Body of pancreas (tissue), 4 donors: ENCODE data around the gene ROS1. TPM values are rescaled to one million over a fixed set of nuclear protein-coding genes. Genes with fewer than 3 reads are reported as not detected.

ENCODE experiments used
- ATAC-seq: fragments of 150-250 bp; one replicate; pipeline ENCODE4 v1.9.1; 2016
- DNase-seq, 4 donors: peaks; one replicate each; pipeline ENCODE4 v3.0.0-alpha.2; 2019
- H3K27ac ChIP-seq, 4 donors: fragments of 200-600 bp; sonication (generic); 1 replicate in 3 of 4; 2 replicates in 1 of 4; pipeline versions ENCODE4 v1.5.1 to v1.6.1; 2016 to 2019; ENCODE audit warnings: mild to moderate bottlenecking in 1 of 4, mixed read lengths in 1 of 4, moderate library complexity in 1 of 4
- H3K27me3 ChIP-seq, 2 donors: fragments of 200-600 bp; sonication (generic); one replicate each; pipeline ENCODE4 v1.6.0; 2016; ENCODE audit warnings: mild to moderate bottlenecking in 1 of 2
- H3K36me3 ChIP-seq, 2 donors: fragments of 200-600 bp; sonication (generic); replicated peaks in 1 of 2; 2 replicates each; pipeline ENCODE4 v1.5.1; 2016; ENCODE audit warnings: low read depth in 2 of 2; ENCODE audit not compliant: insufficient read depth in 1 of 2
- H3K4me1 ChIP-seq: fragments of 200-600 bp; sonication (generic); one replicate; pipeline ENCODE4 v1.6.0; 2016
- H3K4me3 ChIP-seq, 2 donors: fragments of 200-600 bp; sonication (generic); 1 replicate in 1 of 2; 2 replicates in 1 of 2; pipeline ENCODE4 v1.5.1; 2016 to 2019
- H3K9me3 ChIP-seq, 3 donors: fragments of 200-600 bp; sonication (generic); 1 replicate in 2 of 3; 2 replicates in 1 of 3; pipeline ENCODE4 v1.5.1; 2016
- POLR2A ChIP-seq, 3 donors: fragments of 450-650 bp; IDR thresholded peaks; one replicate each; pipeline ENCODE4 v1.6.1; 2016; ENCODE audit warnings: antibody characterized with exemption in 3 of 3, mild to moderate bottlenecking in 2 of 3
- WGBS, 2 donors: methylation state at CpG; one replicate each; pipeline ENCODE4 v1.1.5; 2017; 5-methylcytosine and 5-hydroxymethylcytosine counted together
- intact Hi-C: fragments of 100-400 bp; cut with DNase I; formaldehyde crosslinking; loops from one replicate; pipeline ENCODE4 v1.15.1; 2023
- total RNA-seq, 2 donors: library from RNA; depleted of rRNA; stranded (reverse); fragments of >200 nt; gene quantifications; one replicate each; pipeline ENCODE4 v1.1.0, GENCODE V29; 2016
- TF ChIP-seq, protein P1 (sequence below), 7 experiments: fragments of 450-650 bp in 4 of 7; fragments of 200-600 bp in 3 of 7; sonication (generic) in 3 of 7; IDR thresholded peaks; one replicate each; pipeline ENCODE4 v1.5.1; 2016 to 2019; ENCODE audit warnings: antibody characterized with exemption in 7 of 7

The ROS1 gene
- total RNA-seq, 2 donors from 2014 or later: not detected

DNA sequence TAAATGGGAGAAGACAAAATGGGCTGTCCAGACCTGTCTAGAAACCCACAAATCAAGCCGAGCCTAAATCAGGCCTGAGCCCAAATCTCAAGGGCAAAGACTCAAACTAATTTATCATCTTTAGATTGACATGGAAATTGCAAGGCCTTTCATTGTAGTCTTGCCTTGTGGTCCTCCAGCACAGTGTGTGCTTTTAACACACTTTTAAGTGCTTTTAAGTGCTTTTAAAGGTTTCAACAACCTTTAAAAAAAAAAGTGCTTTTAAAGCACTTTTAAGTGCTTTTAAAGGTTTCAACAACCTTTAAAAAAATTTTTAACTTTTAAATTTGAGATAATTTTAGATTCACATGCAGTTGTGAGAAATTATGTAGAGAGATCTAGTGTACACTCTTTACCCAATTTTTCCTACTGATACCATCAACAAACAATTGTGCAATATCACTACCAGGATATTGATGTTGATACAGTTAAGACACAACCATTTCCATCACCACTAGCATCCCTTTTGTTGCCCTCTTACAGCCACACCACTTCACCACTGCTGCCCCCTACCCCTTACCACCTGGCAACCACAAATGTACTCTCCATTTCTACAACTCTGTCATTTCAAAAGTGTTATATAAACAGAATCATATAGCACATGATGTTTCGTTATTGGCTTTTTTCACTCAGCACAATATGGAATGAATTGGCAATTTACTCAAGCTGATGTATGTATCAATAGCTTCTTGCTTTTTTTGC, 33.6 kb upstream of the ROS1 start:
- intact Hi-C loops: no loop called here
- 67 to 69% methylated on average over 2 of the region's 2 CpGs for WGBS, 2 donors

DNA sequence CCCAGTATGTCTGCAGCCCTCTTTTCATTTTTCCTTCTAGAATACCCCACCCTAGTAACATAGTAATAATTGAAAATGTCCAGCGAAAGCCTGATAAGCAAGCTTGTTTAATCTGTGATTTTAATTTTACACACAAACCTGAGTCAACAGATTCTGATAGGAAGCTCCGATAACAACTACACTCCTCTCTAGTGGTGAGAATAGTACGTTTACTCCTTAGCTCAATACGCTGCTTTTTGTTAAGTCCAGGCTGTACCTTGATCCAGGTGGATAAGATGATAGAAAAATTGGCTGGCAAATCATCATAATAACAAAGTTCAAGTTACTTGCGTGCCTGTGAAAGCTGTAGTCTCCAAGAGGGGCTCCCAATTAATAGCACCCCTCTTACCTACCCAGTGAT, 31.3 kb upstream of the ROS1 start:
- WGBS, 2 donors: 43 to 65% methylated on average over 5 of the region's 5 CpGs
- Histone ChIP-seq H3K4me1 (no peaks in the 10 kb centered on the region), H3K27ac (no peak overlapping the region), H3K36me3 (no peaks in the 10 kb centered on the region), H3K9me3 (no peaks in the 10 kb centered on the region), H3K4me3 (no peak overlapping the region), H3K27me3 (no peaks in the 10 kb centered on the region)
- TF ChIP-seq, protein P1, sequence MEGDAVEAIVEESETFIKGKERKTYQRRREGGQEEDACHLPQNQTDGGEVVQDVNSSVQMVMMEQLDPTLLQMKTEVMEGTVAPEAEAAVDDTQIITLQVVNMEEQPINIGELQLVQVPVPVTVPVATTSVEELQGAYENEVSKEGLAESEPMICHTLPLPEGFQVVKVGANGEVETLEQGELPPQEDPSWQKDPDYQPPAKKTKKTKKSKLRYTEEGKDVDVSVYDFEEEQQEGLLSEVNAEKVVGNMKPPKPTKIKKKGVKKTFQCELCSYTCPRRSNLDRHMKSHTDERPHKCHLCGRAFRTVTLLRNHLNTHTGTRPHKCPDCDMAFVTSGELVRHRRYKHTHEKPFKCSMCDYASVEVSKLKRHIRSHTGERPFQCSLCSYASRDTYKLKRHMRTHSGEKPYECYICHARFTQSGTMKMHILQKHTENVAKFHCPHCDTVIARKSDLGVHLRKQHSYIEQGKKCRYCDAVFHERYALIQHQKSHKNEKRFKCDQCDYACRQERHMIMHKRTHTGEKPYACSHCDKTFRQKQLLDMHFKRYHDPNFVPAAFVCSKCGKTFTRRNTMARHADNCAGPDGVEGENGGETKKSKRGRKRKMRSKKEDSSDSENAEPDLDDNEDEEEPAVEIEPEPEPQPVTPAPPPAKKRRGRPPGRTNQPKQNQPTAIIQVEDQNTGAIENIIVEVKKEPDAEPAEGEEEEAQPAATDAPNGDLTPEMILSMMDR (IDR thresholded peaks at IDR 0.05): no peak
- no peak for TF ChIP-seq POLR2A (IDR thresholded peaks at IDR 0.05)
- ATAC-seq (no peak), DNase-seq (no peak)
- intact Hi-C loops: no loop called here

More for the DNA sequence above, 33.6 kb upstream of the ROS1 start:
- Histone ChIP-seq H3K36me3 (no peaks in the 10 kb centered on the region), H3K27ac (no peak overlapping the region), H3K4me1 (no peaks in the 10 kb centered on the region), H3K4me3 (no peak overlapping the region), H3K9me3 (no peaks in the 10 kb centered on the region), H3K27me3 (no peaks in the 10 kb centered on the region)
- TF ChIP-seq POLR2A (IDR thresholded peaks at IDR 0.05): no peak
- TF ChIP-seq, protein P1 (IDR thresholded peaks at IDR 0.05): no peak
- no peak for ATAC-seq
- no peak for DNase-seq

DNA sequence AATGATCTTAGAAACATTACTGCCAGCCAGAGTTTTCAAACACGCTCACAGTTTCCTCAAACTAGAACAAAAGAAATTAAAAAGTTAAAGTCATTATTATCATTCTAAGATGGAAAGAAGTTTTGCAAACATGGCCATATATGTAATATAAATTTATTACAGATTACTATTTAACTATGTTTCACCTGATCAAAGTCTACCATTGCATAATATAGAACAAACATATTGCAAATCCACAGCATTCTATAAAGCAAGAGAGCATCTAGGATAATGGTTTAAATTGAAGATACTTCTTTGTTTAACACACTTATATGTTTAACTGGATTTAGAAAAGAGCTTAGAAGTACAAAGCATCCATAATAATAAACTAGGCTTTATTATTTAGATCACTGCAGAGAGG, 30.5 kb upstream of the ROS1 start:
- intact Hi-C loops: no loop called here
- H3K36me3 ChIP-seq: no peaks in the 10 kb centered on the region
- H3K27ac ChIP-seq: no peak overlapping the region
- no peaks in the 10 kb centered on the region for H3K27me3 ChIP-seq
- no peaks in the 10 kb centered on the region for H3K9me3 ChIP-seq
- no peak for TF ChIP-seq POLR2A (IDR thresholded peaks at IDR 0.05)
- TF ChIP-seq, protein P1 (IDR thresholded peaks at IDR 0.05): no peak
- WGBS, 2 donors: 39 to 86% methylated on average over 1 of the region's 1 CpG
- DNase-seq: no peak
- no peak for ATAC-seq
- no peak overlapping the region for H3K4me3 ChIP-seq
- H3K4me1 ChIP-seq: no peaks in the 10 kb centered on the region

DNA sequence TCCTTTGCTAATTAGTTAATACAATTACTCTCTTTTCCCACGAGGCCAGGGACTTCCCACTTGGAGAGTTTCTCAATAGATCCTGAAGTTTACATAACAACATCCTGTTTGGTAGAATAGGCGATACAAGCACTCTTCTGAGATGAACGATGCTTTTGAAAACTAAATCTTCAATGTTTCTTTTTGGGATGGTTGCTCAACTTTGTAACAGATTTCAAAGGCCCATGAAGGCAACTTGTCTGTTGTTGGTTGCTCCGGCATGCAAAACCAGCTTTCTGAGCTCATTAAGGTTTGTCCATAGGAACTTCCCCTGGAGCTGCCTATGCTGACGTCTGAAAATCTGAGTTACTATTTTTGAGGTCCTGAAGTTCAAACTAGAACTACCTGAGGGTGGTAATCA, 25.9 kb upstream of the ROS1 start:
- no peak for TF ChIP-seq POLR2A (IDR thresholded peaks at IDR 0.05)
- TF ChIP-seq, protein P1 (IDR thresholded peaks at IDR 0.05): no peak
- Histone ChIP-seq H3K27ac (no peak overlapping the region), H3K4me1 (no peaks in the 10 kb centered on the region), H3K4me3 (no peak overlapping the region), H3K27me3 (no peaks in the 10 kb centered on the region), H3K9me3 (no peaks in the 10 kb centered on the region), H3K36me3 (no peaks in the 10 kb centered on the region)
- DNase-seq: no peak
- WGBS, 2 donors: 49 to 50% methylated on average over 5 of the region's 5 CpGs
- intact Hi-C loops: loop anchor here (5.0 kb wide), 1 partner anchor 101 kb away; no protein-coding TSS in a partner anchor
- ATAC-seq: no peak
